Measurements from ENCODE around the gene NCKAP5L.
A peak's percentile ranks its signal among the peaks of the same experiment; 100 is the strongest.

DNA sequence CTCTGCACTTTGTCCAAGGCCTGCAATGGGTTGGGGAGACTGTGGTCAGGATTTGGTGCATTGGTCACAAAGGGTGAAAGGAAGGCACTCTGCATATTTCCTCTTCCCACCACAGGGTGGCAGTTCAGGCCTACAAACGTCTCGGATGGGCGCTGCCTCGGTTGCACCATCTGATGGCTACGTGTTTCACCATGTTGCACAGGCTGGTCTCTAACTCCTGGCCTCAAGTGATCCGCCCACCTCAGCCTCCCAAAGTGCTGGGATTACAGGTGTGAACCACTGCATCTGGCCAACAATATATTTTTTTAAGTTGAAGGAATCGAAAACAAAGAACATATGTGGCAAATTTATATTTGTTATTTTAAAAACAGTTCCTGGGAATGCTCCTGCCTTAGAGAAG lies 51.8 kb downstream of the NCKAP5L start:
- no peak for TF ChIP-seq EP300 (IDR thresholded peaks at IDR 0.05)
- no peak for TF ChIP-seq POLR2A (IDR thresholded peaks at IDR 0.05; ENCODE audit: low read length)
- no peak for TF ChIP-seq SREBF2 (IDR thresholded peaks at IDR 0.05)
- TF ChIP-seq, protein P1, sequence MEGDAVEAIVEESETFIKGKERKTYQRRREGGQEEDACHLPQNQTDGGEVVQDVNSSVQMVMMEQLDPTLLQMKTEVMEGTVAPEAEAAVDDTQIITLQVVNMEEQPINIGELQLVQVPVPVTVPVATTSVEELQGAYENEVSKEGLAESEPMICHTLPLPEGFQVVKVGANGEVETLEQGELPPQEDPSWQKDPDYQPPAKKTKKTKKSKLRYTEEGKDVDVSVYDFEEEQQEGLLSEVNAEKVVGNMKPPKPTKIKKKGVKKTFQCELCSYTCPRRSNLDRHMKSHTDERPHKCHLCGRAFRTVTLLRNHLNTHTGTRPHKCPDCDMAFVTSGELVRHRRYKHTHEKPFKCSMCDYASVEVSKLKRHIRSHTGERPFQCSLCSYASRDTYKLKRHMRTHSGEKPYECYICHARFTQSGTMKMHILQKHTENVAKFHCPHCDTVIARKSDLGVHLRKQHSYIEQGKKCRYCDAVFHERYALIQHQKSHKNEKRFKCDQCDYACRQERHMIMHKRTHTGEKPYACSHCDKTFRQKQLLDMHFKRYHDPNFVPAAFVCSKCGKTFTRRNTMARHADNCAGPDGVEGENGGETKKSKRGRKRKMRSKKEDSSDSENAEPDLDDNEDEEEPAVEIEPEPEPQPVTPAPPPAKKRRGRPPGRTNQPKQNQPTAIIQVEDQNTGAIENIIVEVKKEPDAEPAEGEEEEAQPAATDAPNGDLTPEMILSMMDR (IDR thresholded peaks at IDR 0.05) = peak; percentile 90

All from A549 (cell line).